Activated B cell treated with CpG ODN at 0.5 μM for 24 hours (primary cell): ENCODE measurements around the gene LRCH1. TPM values are rescaled to one million over a fixed set of nuclear protein-coding genes. Genes with fewer than 3 reads are reported as not detected.

Experiments used
- ATAC-seq: fragments of 200-7000 bp; cut with Tn5 transposase; one replicate; pipeline ENCODE4 v1.10.0; 2021; ENCODE audit warnings: low read depth, mild to moderate bottlenecking, moderate library complexity
- CTCF ChIA-PET: fragments of 350-600 bp; sonication (Branson Sonifier 250); formaldehyde crosslinking; loops from one replicate; lab custom pipeline; 2021; ENCODE audit warnings: antibody characterized with exemption; lab: Charles Lee
- POLR2A ChIA-PET: fragments of 350-600 bp; sonication (Branson Sonifier 250); formaldehyde crosslinking; loops from one replicate; lab custom pipeline; 2021; ENCODE audit warnings: antibody characterized with exemption; lab: Charles Lee
- DNase-seq: peaks from one replicate; pipeline ENCODE4 v3.0.0; 2022
- H3K27ac Mint-ChIP-seq: one replicate; pipeline ENCODE4 v1.8.0; 2020; ENCODE audit warnings: mixed read lengths
- H3K27me3 Mint-ChIP-seq: one replicate; pipeline ENCODE4 v1.8.0; 2021; ENCODE audit warnings: mixed read lengths
- H3K36me3 Mint-ChIP-seq: one replicate; pipeline ENCODE4 v1.8.0; 2021; ENCODE audit warnings: low read depth, mixed read lengths
- H3K4me1 Mint-ChIP-seq: one replicate; pipeline ENCODE4 v1.8.0; 2021; ENCODE audit warnings: mixed read lengths
- H3K4me3 Mint-ChIP-seq: one replicate; pipeline ENCODE4 v1.8.0; 2020; ENCODE audit warnings: mild to moderate bottlenecking, mixed read lengths
- H3K9me3 Mint-ChIP-seq: one replicate; pipeline ENCODE4 v1.8.0; 2020; ENCODE audit warnings: mixed read lengths
- CTCF ChIP-seq: fragments of 200-600 bp; IDR thresholded peaks from one replicate; pipeline ENCODE4 v1.8.0; 2022; ENCODE audit warnings: antibody characterized with exemption, mild to moderate bottlenecking
- intact Hi-C: fragments of 100-400 bp; cut with micrococcal nuclease; formaldehyde crosslinking; loops from one replicate; pipeline ENCODE4 v1.15.1; 2024
- total RNA-seq: library from RNA; stranded (reverse); gene quantifications from 2 replicates; pipeline ENCODE4 v1.2.3, GENCODE V29; 2022

The LRCH1 gene
- total RNA-seq, 1 donor from 2014 or later = 46.3 TPM

- DNase-seq (no peak), ATAC-seq (no peak)
- ChIA-PET CTCF (interaction anchor here (1.2 to 1.6 kb wide), 2 partner anchors 9 to 71 kb away, joined by 3 to 9 read pairs; no protein-coding TSS in a partner anchor), POLR2A (interaction anchor here (0.9 to 1.4 kb wide), 4 partner anchors 12 to 70 kb away, joined by 3 to 9 read pairs (median 3); partner anchors contain the start of gene LRCH1)
- H3K4me1 Mint-ChIP-seq = peaks cover 94% of the 10 kb centered on the region
- no peaks in the 10 kb centered on the region for H3K36me3 Mint-ChIP-seq
- no peaks in the 10 kb centered on the region for H3K9me3 Mint-ChIP-seq
- peak overlapping the region; percentile 41 for H3K4me3 Mint-ChIP-seq
- TF ChIP-seq CTCF = no peak
- no peaks in the 10 kb centered on the region for H3K27me3 Mint-ChIP-seq
- peak overlapping the region; percentile 60 for H3K27ac Mint-ChIP-seq
- intact Hi-C loops = loop anchor here (5.0 kb wide), 1 partner anchor 35 kb away; no protein-coding TSS in a partner anchor
Observed at GRCh38 chr13:46622630-46623256, 69.8 kb downstream of the LRCH1 start.

DNA sequence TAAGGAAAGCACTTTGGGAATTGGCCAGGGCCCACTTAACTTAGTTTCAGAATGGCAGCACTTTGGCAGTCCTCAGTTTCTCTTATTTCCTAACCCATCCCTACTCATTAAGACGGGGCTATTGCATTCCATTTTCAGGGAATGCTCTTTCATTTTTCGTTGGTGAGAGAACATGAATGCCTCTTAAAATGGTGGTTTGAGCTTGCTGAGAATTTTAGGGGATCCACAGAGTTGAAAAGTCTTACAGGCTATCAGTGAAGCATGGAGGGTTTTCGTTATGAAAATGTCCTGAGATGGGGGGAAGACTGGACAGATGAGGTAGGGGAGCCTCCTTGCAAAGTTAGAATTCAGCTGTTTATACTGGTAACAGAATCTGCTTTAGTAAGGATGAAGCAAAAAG, 71.4 kb downstream of the LRCH1 start:
- Mint-ChIP-seq H3K36me3 (peaks cover 4% of the 10 kb centered on the region), H3K4me1 (peaks cover 92% of the 10 kb centered on the region), H3K27ac (peak overlapping the region; percentile 50), H3K27me3 (no peaks in the 10 kb centered on the region), H3K4me3 (peak overlapping the region; percentile 32), H3K9me3 (no peaks in the 10 kb centered on the region)
- POLR2A ChIA-PET = interaction anchor here (0.7 to 1.7 kb wide), 7 partner anchors 16 to 73 kb away, joined by 3 to 4 read pairs (median 3); partner anchors contain the start of gene LRCH1
- peak; percentile 72 for ATAC-seq
- intact Hi-C loops = loop anchor here (1.0 to 5.0 kb wide), 5 partner anchors 8 to 44 kb away; no protein-coding TSS in a partner anchor
- no peak for DNase-seq
- CTCF ChIA-PET = interaction anchor here (0.8 to 1.0 kb wide), 2 partner anchors 29 to 73 kb away, joined by 3 read pairs; no protein-coding TSS in a partner anchor
- TF ChIP-seq CTCF = no peak

- POLR2A ChIA-PET = interaction anchor here (0.7 to 1.7 kb wide), 6 partner anchors 15 to 73 kb away, joined by 3 to 4 read pairs (median 4); partner anchors contain the start of gene LRCH1
- no peak for DNase-seq
- CTCF ChIA-PET = interaction anchor here (0.8 to 1.0 kb wide), 2 partner anchors 30 to 73 kb away, joined by 3 read pairs; no protein-coding TSS in a partner anchor
- Mint-ChIP-seq H3K4me1 (peaks cover 92% of the 10 kb centered on the region), H3K27ac (peak overlapping the region; percentile 50), H3K4me3 (peak overlapping the region; percentile 32), H3K36me3 (peaks cover 4% of the 10 kb centered on the region), H3K9me3 (no peaks in the 10 kb centered on the region), H3K27me3 (no peaks in the 10 kb centered on the region)
- intact Hi-C loops = loop anchor here (1.0 to 5.0 kb wide), 5 partner anchors 9 to 44 kb away; no protein-coding TSS in a partner anchor
- no peak for TF ChIP-seq CTCF
- ATAC-seq = no peak
Observed at GRCh38 chr13:46624821-46625220, 71.9 kb downstream of the LRCH1 start.

GRCh38 chr13:46627462-46627861, 74.5 kb downstream of the LRCH1 start:
- CTCF ChIA-PET = no interaction called here
- ATAC-seq = no peak
- Mint-ChIP-seq H3K36me3 (peaks cover 4% of the 10 kb centered on the region), H3K4me3 (no peak overlapping the region), H3K4me1 (peaks cover 89% of the 10 kb centered on the region), H3K9me3 (no peaks in the 10 kb centered on the region), H3K27ac (peak overlapping the region; percentile 25), H3K27me3 (no peaks in the 10 kb centered on the region)
- intact Hi-C loops = no loop called here
- POLR2A ChIA-PET = no interaction called here
- no peak for TF ChIP-seq CTCF
- no peak for DNase-seq
